GM12891 (cell line): ENCODE results near the gene ZNF234. TPM values are rescaled to one million over a fixed set of nuclear protein-coding genes. Genes with fewer than 3 reads are reported as not detected.
A peak's percentile ranks its signal among the peaks of the same experiment; 100 is the strongest.
"Not testable (repeated sequence)": the region's sequence is repeated elsewhere in the genome, so short reads cannot be mapped to it uniquely, and the experiment has no call there.

Source experiments
- DNase-seq: peaks from one replicate; pipeline ENCODE4 v3.0.0; 2011; ENCODE audit warnings: low spot score; ENCODE audit not compliant: insufficient read length
- FAIRE-seq: peaks from 2 replicates; lab custom pipeline; 2011; peaks lifted over from hg19 to GRCh38; lab: Jason Lieb, UNC
- PAX5 ChIP-seq: IDR thresholded peaks from 2 replicates; pipeline ENCODE4 v1.6.1; 2011; ENCODE audit warnings: low read length, moderate library complexity, mild to moderate bottlenecking; ENCODE audit not compliant: insufficient read depth, severe bottlenecking
- POLR2A ChIP-seq: IDR thresholded peaks from 2 replicates; pipeline ENCODE4 v1.6.1; 2011; ENCODE audit warnings: low read depth, low read length, control low read depth
- POLR2AphosphoS5 ChIP-seq: IDR thresholded peaks from 2 replicates; pipeline ENCODE4 v1.6.1; 2011; ENCODE audit warnings: low read depth, low read length, control low read depth
- POU2F2 ChIP-seq: IDR thresholded peaks from 2 replicates; pipeline ENCODE4 v1.6.1; 2011; ENCODE audit warnings: low read depth, mild to moderate bottlenecking, control low read depth, low read length, moderate library complexity
- SPI1 ChIP-seq: IDR thresholded peaks from 2 replicates; pipeline ENCODE4 v1.6.1; 2011; ENCODE audit warnings: low read depth, low read length, control low read depth
- TAF1 ChIP-seq: IDR thresholded peaks from 2 replicates; pipeline ENCODE4 v1.6.1; 2011; ENCODE audit warnings: low read depth, low read length, control low read depth
- polyA plus RNA-seq: library from polyadenylated mRNA; unstranded; fragments of >200 nt; gene quantifications from one replicate; pipeline ENCODE4 v1.2.1, GENCODE V29; 2012; ENCODE audit warnings: low read depth, missing spikeins, inconsistent platforms; ENCODE audit not compliant: missing spikeins

Gene ZNF234
- polyA plus RNA-seq: 3.2 TPM

GRCh38 chr19:44141191-44142058 lies at the start of gene ZNF234:
TSS of gene ZNF234 (plus strand) at chr19:44141554. CDS start at chr19:44144633, 3,079 bp downstream.
- FAIRE-seq: peak; percentile 92
- peak; percentile 63 for DNase-seq
- TF ChIP-seq SPI1 (peak; percentile 70), TAF1 (peak; percentile 29; the same call in 1 of the 2 replicates), POLR2AphosphoS5 (no peak)

- TF ChIP-seq TAF1: no peak
- TF ChIP-seq POLR2AphosphoS5: no peak
- no peak for TF ChIP-seq PAX5
- no peak for TF ChIP-seq SPI1
- TF ChIP-seq POLR2A: no peak
- TF ChIP-seq POU2F2: no peak
- DNase-seq (no peak), FAIRE-seq (no peak)
These were observed 49.2 kb upstream of the ZNF234 start for GRCh38 chr19:44092108-44092507.

- TF ChIP-seq POLR2AphosphoS5 (no peak), POU2F2 (0 out of 2 replicates have a peak, but pooled peaks have one; percentile 6), SPI1 (peak; percentile 72)
- DNase-seq: peak; percentile 65
- FAIRE-seq: peak; percentile 94
These were observed 47.2 kb upstream of the ZNF234 start, which contains the start of gene ZNF224 for GRCh38 chr19:44093931-44094765. TSS of gene ZNF224 (plus strand) at chr19:44094361. CDS start at chr19:44097874, 3,513 bp downstream.

- TF ChIP-seq POU2F2: no peak
- no peak for TF ChIP-seq SPI1
- TF ChIP-seq TAF1: no peak
- TF ChIP-seq POLR2A: no peak
- TF ChIP-seq POLR2AphosphoS5: no peak
- TF ChIP-seq PAX5: no peak
- DNase-seq (no peak), FAIRE-seq (no peak)
These were observed 33.6 kb upstream of the ZNF234 start for GRCh38 chr19:44107751-44108150.

GRCh38 chr19:44109458-44109857 lies 31.9 kb upstream of the ZNF234 start:
- no peak for FAIRE-seq
- no peak for DNase-seq
- TF ChIP-seq POU2F2 (no peak), POLR2AphosphoS5 (no peak), POLR2A (no peak), TAF1 (no peak), SPI1 (no peak), PAX5 (no peak)

GRCh38 chr19:44111910-44112463 lies 29.4 kb upstream of the ZNF234 start:
- no peak for FAIRE-seq
- DNase-seq: no peak
- TF ChIP-seq POLR2A (no peak), POU2F2 (peak; percentile 82)

GRCh38 chr19:44112802-44113137 lies 28.6 kb upstream of the ZNF234 start:
- no peak for FAIRE-seq
- DNase-seq: no peak
- TF ChIP-seq TAF1: no peak
- TF ChIP-seq POLR2AphosphoS5: no peak
- no peak for TF ChIP-seq PAX5
- no peak for TF ChIP-seq POLR2A
- TF ChIP-seq SPI1: no peak
- TF ChIP-seq POU2F2: no peak

- peak; percentile 69 for DNase-seq
- TF ChIP-seq PAX5 (peak; percentile 74), POLR2A (no peak), POLR2AphosphoS5 (no peak; the same call in 1 of the 2 replicates), TAF1 (peak; percentile 47; the same call in 1 of the 2 replicates), SPI1 (peak; percentile 83), POU2F2 (peak; percentile 37; the same call in 1 of the 2 replicates)
These were observed 28.1 kb upstream of the ZNF234 start, which contains the start of gene ZNF225 for GRCh38 chr19:44113138-44113783. TSS of gene ZNF225 (plus strand) at chr19:44113399. CDS start at chr19:44115828, 2,429 bp downstream.

GRCh38 chr19:44113784-44114390 lies 27.5 kb upstream of the ZNF234 start:
- FAIRE-seq: peak; percentile 28
- TF ChIP-seq POU2F2 (no peak), POLR2A (no peak), PAX5 (no peak), POLR2AphosphoS5 (no peak), SPI1 (peak; percentile 53)
- DNase-seq: no peak

More at GRCh38 chr19:44113138-44113783, 28.1 kb upstream of the ZNF234 start, which contains the start of gene ZNF225:
- FAIRE-seq: peak; percentile 93

GRCh38 chr19:44121162-44121561 lies 20.2 kb upstream of the ZNF234 start:
- not testable (repeated sequence) for DNase-seq, FAIRE-seq
